Hepatocyte (in vitro differentiated cells): ENCODE measurements around the gene MPP7.

Source experiments
- EZH2phosphoT487 ChIP-seq: fragments of 200-600 bp; sonication (generic); IDR thresholded peaks from one replicate; pipeline ENCODE4 v1.6.1; 2018; ENCODE audit warnings: antibody characterized with exemption, mild to moderate bottlenecking, low read depth, moderate library complexity; ENCODE audit not compliant: unreplicated experiment, severe bottlenecking
- TF ChIP-seq, protein P1 (sequence below): fragments of 200-600 bp; sonication (generic); IDR thresholded peaks from 2 replicates; pipeline ENCODE4 v1.5.1; 2016; ENCODE audit warnings: antibody characterized with exemption, mild to moderate bottlenecking; ENCODE audit not compliant: poor library complexity

- TF ChIP-seq, protein P1, sequence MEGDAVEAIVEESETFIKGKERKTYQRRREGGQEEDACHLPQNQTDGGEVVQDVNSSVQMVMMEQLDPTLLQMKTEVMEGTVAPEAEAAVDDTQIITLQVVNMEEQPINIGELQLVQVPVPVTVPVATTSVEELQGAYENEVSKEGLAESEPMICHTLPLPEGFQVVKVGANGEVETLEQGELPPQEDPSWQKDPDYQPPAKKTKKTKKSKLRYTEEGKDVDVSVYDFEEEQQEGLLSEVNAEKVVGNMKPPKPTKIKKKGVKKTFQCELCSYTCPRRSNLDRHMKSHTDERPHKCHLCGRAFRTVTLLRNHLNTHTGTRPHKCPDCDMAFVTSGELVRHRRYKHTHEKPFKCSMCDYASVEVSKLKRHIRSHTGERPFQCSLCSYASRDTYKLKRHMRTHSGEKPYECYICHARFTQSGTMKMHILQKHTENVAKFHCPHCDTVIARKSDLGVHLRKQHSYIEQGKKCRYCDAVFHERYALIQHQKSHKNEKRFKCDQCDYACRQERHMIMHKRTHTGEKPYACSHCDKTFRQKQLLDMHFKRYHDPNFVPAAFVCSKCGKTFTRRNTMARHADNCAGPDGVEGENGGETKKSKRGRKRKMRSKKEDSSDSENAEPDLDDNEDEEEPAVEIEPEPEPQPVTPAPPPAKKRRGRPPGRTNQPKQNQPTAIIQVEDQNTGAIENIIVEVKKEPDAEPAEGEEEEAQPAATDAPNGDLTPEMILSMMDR = no peak
- TF ChIP-seq EZH2phosphoT487 = no peak
Measured at GRCh38 chr10:28254290-28254985, 48.4 kb downstream of the MPP7 start.
